T follicular helper cell (primary cell): ENCODE results near the gene GNG8.
"Not testable (repeated sequence)": the region's sequence is repeated elsewhere in the genome, so short reads cannot be mapped to it uniquely, and the experiment has no call there.

Source experiments
- DNase-seq: peaks from one replicate; pipeline ENCODE4 v3.0.0-alpha.2; 2020; ENCODE audit warnings: low read depth

The GNG8 gene

DNA sequence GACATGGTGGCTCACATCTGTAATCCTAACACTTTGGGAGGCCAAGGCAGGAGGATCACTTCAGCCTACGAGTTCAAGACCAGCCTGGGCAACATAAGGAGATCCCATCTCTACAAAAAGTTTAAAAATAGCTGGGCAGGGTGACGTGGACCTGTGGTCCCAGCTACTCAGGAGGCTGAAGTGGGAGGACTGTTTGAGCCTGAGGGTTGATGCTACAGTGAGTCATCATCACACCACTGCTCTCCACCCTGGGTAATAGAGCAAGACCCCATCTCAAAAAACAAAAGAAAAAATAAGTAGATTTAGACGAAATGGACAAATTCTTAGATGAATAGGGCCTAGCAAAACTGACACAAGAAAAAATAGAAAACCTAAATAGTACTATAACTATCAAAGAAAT lies 10.4 kb upstream of the GNG8 start:
- DNase-seq = no peak

DNA sequence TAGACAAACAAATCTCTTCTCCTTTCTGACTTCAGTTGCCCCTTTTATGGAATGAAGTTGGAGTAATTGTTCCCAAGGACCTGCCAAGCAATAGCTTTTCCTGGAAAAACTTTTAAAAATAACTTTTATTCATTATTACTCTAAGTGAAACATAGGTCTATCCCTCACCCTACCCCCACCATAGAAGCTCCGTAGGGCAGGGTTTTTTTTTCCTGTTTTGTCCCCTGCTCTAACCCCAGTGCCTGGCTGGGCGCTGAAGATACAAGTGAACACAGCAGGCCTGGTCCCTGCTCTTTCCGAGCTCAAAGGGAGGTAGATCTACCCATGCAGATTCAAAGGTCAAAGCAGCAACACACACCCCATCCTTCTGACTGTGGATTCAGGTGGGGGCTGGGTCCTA lies 8.7 kb upstream of the GNG8 start:
- DNase-seq = no peak

GRCh38 chr19:46640656-46641055 lies 4.7 kb upstream of the GNG8 start:
- DNase-seq = no peak

- no peak for DNase-seq
These were observed 3.6 kb upstream of the GNG8 start for GRCh38 chr19:46639358-46640182.

- no peak for DNase-seq
These were observed 1.2 kb upstream of the GNG8 start for GRCh38 chr19:46637224-46637623.

- DNase-seq = no peak
These were observed 1.3 kb downstream of the GNG8 start for GRCh38 chr19:46634656-46635218.

GRCh38 chr19:46634045-46634655 lies 1.9 kb downstream of the GNG8 start:
- peak; percentile 97 for DNase-seq

DNA sequence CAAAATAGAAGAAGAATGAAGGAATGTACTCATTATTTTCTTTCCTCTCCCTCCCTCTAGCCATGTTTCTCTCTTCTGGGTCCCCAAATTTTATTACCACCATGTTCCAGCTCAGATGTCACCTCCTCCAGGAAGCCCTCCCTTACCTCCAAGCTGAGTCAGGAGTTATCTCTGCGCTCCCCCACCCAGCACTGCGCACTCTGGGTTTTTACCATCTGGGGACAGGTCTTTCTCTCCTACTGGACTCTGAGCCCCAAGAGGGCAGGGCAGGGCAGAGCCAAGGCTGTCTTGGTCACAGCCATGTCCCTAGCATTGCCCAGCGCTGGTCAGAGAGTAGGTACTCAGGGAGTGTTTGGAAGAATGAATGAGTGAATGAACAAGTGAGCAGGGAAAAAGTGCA lies 2.9 kb downstream of the GNG8 start:
- no peak for DNase-seq

DNA sequence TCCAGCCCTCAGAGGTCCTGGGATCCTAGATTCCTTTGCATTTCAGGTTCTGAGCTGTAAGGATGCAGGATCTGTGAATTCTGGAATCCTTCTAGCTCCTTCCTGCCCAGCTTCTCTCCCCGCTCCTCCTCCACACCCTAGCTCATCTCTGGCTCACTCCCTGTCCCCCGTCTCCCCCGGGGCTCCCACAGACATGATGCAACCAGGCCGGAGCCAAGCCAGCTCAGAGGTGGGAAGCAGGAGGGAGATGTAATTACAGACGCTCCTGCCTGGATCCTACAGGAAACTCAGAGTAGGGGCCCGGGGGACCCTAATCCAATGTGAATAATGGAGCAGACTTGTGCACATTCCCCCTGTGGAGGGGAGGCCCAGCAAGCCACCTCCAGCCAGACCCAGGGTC lies 4.5 kb downstream of the GNG8 start:
- DNase-seq = no peak

- DNase-seq = no peak
These were observed 5.3 kb downstream of the GNG8 start for GRCh38 chr19:46630586-46631205.

DNA sequence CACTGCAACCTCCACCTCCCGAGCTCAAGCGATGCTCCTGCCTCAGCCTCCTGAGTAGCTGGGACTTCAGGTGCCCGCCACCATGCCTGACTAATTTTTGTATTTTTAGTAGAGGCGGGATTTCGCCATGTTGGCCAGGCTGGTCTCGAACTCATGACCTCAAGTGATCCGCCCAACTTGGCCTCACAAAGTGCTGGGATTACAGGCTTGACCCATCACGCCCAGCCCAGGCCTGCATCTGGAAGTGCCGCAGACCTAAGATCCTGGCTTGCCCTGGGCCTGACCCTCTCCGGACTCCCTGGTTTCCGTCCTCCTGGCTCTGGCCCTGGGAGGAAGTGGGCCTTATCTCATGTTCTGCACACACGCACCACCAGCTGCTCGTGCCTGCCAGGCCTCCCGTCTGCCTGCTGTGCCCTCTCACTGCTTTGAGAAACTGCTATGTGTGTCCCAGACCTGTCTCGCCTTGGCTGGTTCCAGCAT lies 6.4 kb downstream of the GNG8 start:
- no peak for DNase-seq

DNA sequence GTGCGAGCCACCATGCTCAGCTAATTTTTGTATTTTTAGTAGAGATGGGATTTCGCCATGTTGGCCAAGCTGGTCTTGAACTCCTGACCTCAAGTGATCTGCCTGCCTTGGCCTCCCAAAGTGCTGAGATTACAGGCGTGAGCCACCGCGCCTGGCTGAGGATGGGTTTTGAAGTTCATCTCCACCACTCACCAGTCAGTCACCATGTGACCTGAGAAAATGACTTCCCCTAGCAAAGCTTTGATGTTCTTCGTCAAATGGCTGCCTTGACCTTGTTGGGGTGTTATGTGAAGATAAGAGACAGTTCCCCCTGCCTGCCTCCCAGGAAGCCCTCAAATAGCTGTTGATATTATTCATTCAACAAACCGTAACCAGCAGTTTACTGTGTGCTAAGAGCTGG lies 7.0 kb downstream of the GNG8 start:
- not testable (repeated sequence) for DNase-seq

DNA sequence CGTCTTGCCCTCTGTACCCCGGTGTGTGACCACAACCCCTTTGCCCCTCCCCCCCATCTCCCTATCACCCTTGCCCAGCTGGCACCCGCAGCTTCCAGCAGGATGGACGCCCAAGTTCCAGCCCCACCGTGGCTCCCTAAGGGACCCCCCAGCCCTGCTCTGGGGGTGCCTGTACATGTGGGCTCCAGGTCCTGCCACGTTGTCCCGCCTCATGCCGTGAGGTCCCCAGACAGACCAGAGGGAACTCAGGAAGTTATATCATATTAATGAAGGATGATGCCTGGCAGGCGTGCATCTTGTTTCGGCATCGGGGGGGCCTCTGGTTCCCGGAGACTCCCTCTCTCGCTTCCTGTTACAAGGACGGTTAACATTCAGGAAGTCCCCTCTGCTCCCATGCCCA lies 9.6 kb downstream of the GNG8 start:
- DNase-seq = no peak

GRCh38 chr19:46625731-46626130 lies 10.3 kb downstream of the GNG8 start:
- DNase-seq = no peak

DNA sequence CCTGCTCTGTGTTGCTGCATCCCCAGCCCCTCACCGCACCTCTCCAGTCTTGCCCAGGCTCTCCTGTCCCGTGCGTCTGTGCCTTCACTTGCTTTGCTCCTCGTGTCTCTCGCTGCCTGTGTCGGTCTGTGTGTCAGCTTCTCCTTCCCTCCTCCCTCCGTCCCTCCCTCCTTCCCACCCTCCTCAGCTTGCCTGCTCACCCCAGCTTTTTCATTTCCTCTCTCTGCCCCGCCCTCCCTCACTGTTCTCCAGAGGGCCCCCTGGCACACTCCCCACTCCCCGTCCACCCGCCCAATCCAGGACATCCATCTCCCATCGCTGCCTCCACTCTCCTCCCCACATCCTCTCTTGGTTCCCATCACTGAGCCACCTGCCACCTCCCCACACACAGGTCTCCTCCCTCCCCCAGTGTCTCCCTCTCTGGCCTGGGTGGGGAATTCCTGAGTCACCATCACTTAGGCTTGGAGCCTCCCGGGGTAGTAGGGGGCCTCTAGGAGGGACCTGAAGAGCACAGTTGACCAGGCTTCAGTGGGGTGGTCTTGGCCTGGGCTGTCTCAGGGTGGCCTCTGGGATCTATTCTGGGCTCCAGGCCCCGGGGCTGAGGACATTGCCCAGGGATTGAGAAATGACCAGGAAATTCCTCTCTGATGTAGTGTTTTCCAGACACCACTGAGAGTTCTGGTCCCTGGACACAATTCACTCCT lies 10.9 kb downstream of the GNG8 start, which contains the start of gene PTGIR:
TSS of gene PTGIR (minus strand) at position 132 of the 704 bp plus-strand sequence. CDS start 864 bp downstream, outside the sequence.
- no peak for DNase-seq

GRCh38 chr19:46623915-46624502 lies 12.0 kb downstream of the GNG8 start:
- DNase-seq = no peak

DNA sequence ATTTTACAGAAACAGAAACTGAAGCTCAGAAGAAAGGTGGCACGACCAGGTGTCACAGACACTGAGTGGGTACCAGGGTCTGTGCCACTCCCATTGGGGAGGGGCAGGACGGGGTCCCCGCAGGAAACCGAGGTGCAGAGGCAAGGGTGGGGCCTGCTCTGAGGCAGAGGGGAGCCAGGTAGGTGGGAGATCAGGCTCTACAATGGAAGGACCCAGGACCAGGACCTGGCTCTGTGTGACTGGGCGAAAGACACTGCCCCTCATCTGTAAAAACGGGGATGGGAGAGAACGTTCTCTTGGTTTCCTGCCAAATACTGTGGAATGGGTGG lies 13.9 kb downstream of the GNG8 start:
- no peak for DNase-seq

- DNase-seq = no peak
These were observed 14.5 kb downstream of the GNG8 start for GRCh38 chr19:46621191-46622117.

GRCh38 chr19:46620716-46621115 lies 15.3 kb downstream of the GNG8 start:
- no peak for DNase-seq

GRCh38 chr19:46620267-46620666 lies 15.7 kb downstream of the GNG8 start:
- DNase-seq = no peak
